Trophoblast cell (in vitro differentiated cells and primary cell): ENCODE data around the gene GCHFR.
A peak's percentile ranks its signal among the peaks of the same experiment; 100 is the strongest.

Experiments used
- DNase-seq, 2 donors: peaks; one replicate each; pipeline ENCODE4 v3.0.0-alpha.2; 2016
- H2AFZ ChIP-seq: 2 replicates; pipeline ENCODE4 v1.6.1; 2013; ENCODE audit warnings: low read length, moderate library complexity, mild to moderate bottlenecking; ENCODE audit not compliant: insufficient read depth, poor library complexity
- H2AK5ac ChIP-seq: 2 replicates; pipeline ENCODE4 v1.6.1; 2013; ENCODE audit warnings: mild to moderate bottlenecking, low read length
- H2BK120ac ChIP-seq: 2 replicates; pipeline ENCODE4 v1.6.1; 2013; ENCODE audit warnings: low read length, mild to moderate bottlenecking, moderate library complexity; ENCODE audit not compliant: insufficient read depth, poor library complexity
- H2BK12ac ChIP-seq: 2 replicates; pipeline ENCODE4 v1.6.1; 2013; ENCODE audit warnings: mild to moderate bottlenecking, low read length, moderate library complexity
- H2BK5ac ChIP-seq: 2 replicates; pipeline ENCODE4 v1.6.1; 2013; ENCODE audit warnings: low read length, low read depth, moderate library complexity, mild to moderate bottlenecking; ENCODE audit not compliant: poor library complexity
- H3K14ac ChIP-seq: 2 replicates; pipeline ENCODE4 v1.6.1; 2013; ENCODE audit warnings: mild to moderate bottlenecking, low read length
- H3K18ac ChIP-seq: 2 replicates; pipeline ENCODE4 v1.6.1; 2013; ENCODE audit warnings: mild to moderate bottlenecking, low read length
- H3K23ac ChIP-seq: 2 replicates; pipeline ENCODE4 v1.6.1; 2013; ENCODE audit warnings: low read length
- H3K27ac ChIP-seq: 2 replicates; pipeline ENCODE4 v1.5.1; 2013; ENCODE audit warnings: low read depth, mild to moderate bottlenecking, inconsistent platforms, low read length, moderate library complexity
- H3K27me3 ChIP-seq: 2 replicates; pipeline ENCODE4 v1.6.1; 2013; ENCODE audit warnings: inconsistent platforms, mild to moderate bottlenecking, low read length, moderate library complexity; ENCODE audit not compliant: insufficient read depth
- H3K36me3 ChIP-seq, 2 experiments: 1 replicate in 1 of 2; 2 replicates in 1 of 2; pipeline ENCODE4 v1.6.1; 2013; ENCODE audit warnings: low read length in 2 of 2, mild to moderate bottlenecking in 2 of 2, moderate library complexity in 1 of 2; ENCODE audit not compliant: insufficient read depth in 2 of 2, control insufficient read depth in 1 of 2
- H3K4ac ChIP-seq: 2 replicates; pipeline ENCODE4 v1.6.1; 2013; ENCODE audit warnings: low read depth, mild to moderate bottlenecking, low read length, moderate library complexity
- H3K4me1 ChIP-seq, 2 experiments: 1 replicate in 1 of 2; 2 replicates in 1 of 2; pipeline ENCODE4 v1.6.1; 2013; ENCODE audit warnings: low read length in 2 of 2, mild to moderate bottlenecking in 2 of 2, moderate library complexity in 1 of 2; ENCODE audit not compliant: insufficient read depth in 2 of 2, control insufficient read depth in 1 of 2
- H3K4me2 ChIP-seq: 2 replicates; pipeline ENCODE4 v1.6.1; 2013; ENCODE audit warnings: inconsistent platforms, mild to moderate bottlenecking, low read length, moderate library complexity
- H3K4me3 ChIP-seq: 2 replicates; pipeline ENCODE4 v1.5.1; 2013; ENCODE audit warnings: mild to moderate bottlenecking, low read depth, low read length, inconsistent platforms
- H3K79me1 ChIP-seq: one replicate; pipeline ENCODE4 v1.6.1; 2013; ENCODE audit warnings: low read length
- H3K79me2 ChIP-seq: 2 replicates; pipeline ENCODE4 v1.6.1; 2013; ENCODE audit warnings: low read length, mild to moderate bottlenecking; ENCODE audit not compliant: control insufficient read depth, insufficient read depth, poor library complexity
- H3K9ac ChIP-seq: 2 replicates; pipeline ENCODE4 v1.6.1; 2013; ENCODE audit warnings: mild to moderate bottlenecking, low read length
- H3K9me3 ChIP-seq: 2 replicates; pipeline ENCODE4 v1.6.1; 2013; ENCODE audit warnings: low read depth, mild to moderate bottlenecking, control low read depth, inconsistent platforms, low read length; ENCODE audit not compliant: insufficient read depth
- H4K12ac ChIP-seq: 2 replicates; pipeline ENCODE4 v1.6.1; 2013; ENCODE audit warnings: low read depth, mild to moderate bottlenecking, low read length, moderate library complexity
- H4K8ac ChIP-seq: 2 replicates; pipeline ENCODE4 v1.6.1; 2013; ENCODE audit warnings: low read depth, mild to moderate bottlenecking, low read length, moderate library complexity
- H4K91ac ChIP-seq: one replicate; pipeline ENCODE4 v1.6.1; 2013; ENCODE audit warnings: low read depth, mild to moderate bottlenecking, low read length, moderate library complexity
- WGBS: extraction: QIAGEN DNeasy Blood & Tissue Kit; methylation state at CpG from one replicate; pipeline ENCODE4 v1.1.7; 2013; ENCODE audit warnings: missing lambda C conversion rate; ENCODE audit not compliant: insufficient read length, insufficient coverage; ENCODE audit errors: extremely low coverage; 5-methylcytosine and 5-hydroxymethylcytosine counted together

GCHFR gene

GRCh38 chr15:40776537-40777141 is 12.8 kb downstream of the GCHFR start:
- H2BK12ac ChIP-seq, result no peak overlapping the region
- no peak overlapping the region for H2AFZ ChIP-seq
- no peak overlapping the region for H4K91ac ChIP-seq
- no peak overlapping the region for H2BK120ac ChIP-seq
- DNase-seq, result no peak
- H3K23ac ChIP-seq, result no peak overlapping the region
- no peak overlapping the region for H3K4me2 ChIP-seq
- H2BK5ac ChIP-seq, result no peak overlapping the region
- H3K4me1 ChIP-seq, result no peaks in the 10 kb centered on the region
- H3K79me1 ChIP-seq, result no peaks in the 10 kb centered on the region
- peaks cover 54 to 61% of the 10 kb centered on the region in 2 experiments for H3K36me3 ChIP-seq
- H3K14ac ChIP-seq, result no peak overlapping the region
- H3K9ac ChIP-seq, result no peak overlapping the region
- no peaks in the 10 kb centered on the region for H3K27me3 ChIP-seq
- no peak overlapping the region for H4K8ac ChIP-seq
- H3K4ac ChIP-seq, result no peak overlapping the region
- no peak overlapping the region for H3K4me3 ChIP-seq
- H3K79me2 ChIP-seq, result no peaks in the 10 kb centered on the region
- WGBS, result no CpG with 5 or more reads among the region's 11 CpGs
- H3K27ac ChIP-seq, result no peak overlapping the region
- no peak overlapping the region for H4K12ac ChIP-seq
- H3K18ac ChIP-seq, result no peak overlapping the region
- no peak overlapping the region for H2AK5ac ChIP-seq
- peaks cover 2% of the 10 kb centered on the region for H3K9me3 ChIP-seq

GRCh38 chr15:40782609-40783227 is 18.9 kb downstream of the GCHFR start:
- H2BK120ac ChIP-seq, result no peak overlapping the region
- no peak overlapping the region for H3K14ac ChIP-seq
- H3K79me2 ChIP-seq, result no peaks in the 10 kb centered on the region
- H4K91ac ChIP-seq, result no peak overlapping the region
- peaks cover 11 to 12% of the 10 kb centered on the region in 2 experiments for H3K4me1 ChIP-seq
- H2AK5ac ChIP-seq, result no peak overlapping the region
- no peak overlapping the region for H3K9ac ChIP-seq
- peak; percentile 68 to 82 for DNase-seq
- no peak overlapping the region for H3K27ac ChIP-seq
- no peak overlapping the region for H3K4ac ChIP-seq
- no peaks in the 10 kb centered on the region for H3K79me1 ChIP-seq
- H3K4me3 ChIP-seq, result no peak overlapping the region
- H2AFZ ChIP-seq, result no peak overlapping the region
- H3K4me2 ChIP-seq, result no peak overlapping the region
- no peaks in the 10 kb centered on the region for H3K27me3 ChIP-seq
- no peak overlapping the region for H4K12ac ChIP-seq
- WGBS, result no CpG with 5 or more reads among the region's 8 CpGs
- H3K36me3 ChIP-seq, result peaks cover 12 to 14% of the 10 kb centered on the region in 2 experiments
- H2BK12ac ChIP-seq, result no peak overlapping the region
- no peak overlapping the region for H3K18ac ChIP-seq
- no peak overlapping the region for H2BK5ac ChIP-seq
- no peak overlapping the region for H3K23ac ChIP-seq
- H4K8ac ChIP-seq, result no peak overlapping the region
- H3K9me3 ChIP-seq, result no peaks in the 10 kb centered on the region

- Histone ChIP-seq H4K8ac (no peak overlapping the region), H4K12ac (no peak overlapping the region), H3K4me1 (peaks cover 15 to 17% of the 10 kb centered on the region in 2 experiments), H2AK5ac (no peak overlapping the region), H2BK12ac (no peak overlapping the region), H3K4me3 (no peak overlapping the region), H2AFZ (no peak overlapping the region), H3K4ac (no peak overlapping the region), H3K36me3 (no peaks in the 10 kb centered on the region), H3K9ac (no peak overlapping the region), H3K79me1 (no peaks in the 10 kb centered on the region), H3K14ac (no peak overlapping the region), H2BK5ac (no peak overlapping the region), H3K23ac (no peak overlapping the region), H3K4me2 (no peak overlapping the region), H3K18ac (no peak overlapping the region), H3K27ac (peak overlapping the region; percentile 41), H3K9me3 (no peaks in the 10 kb centered on the region), H3K27me3 (no peaks in the 10 kb centered on the region), H3K79me2 (no peaks in the 10 kb centered on the region), H2BK120ac (no peak overlapping the region), H4K91ac (no peak overlapping the region)
- no CpG with 5 or more reads among the region's 3 CpGs for WGBS
- DNase-seq, result no peak
Observed at GRCh38 chr15:40785164-40785563, 21.3 kb downstream of the GCHFR start.

- Histone ChIP-seq H4K91ac (no peak overlapping the region), H3K4me3 (no peak overlapping the region), H2AFZ (no peak overlapping the region), H2BK120ac (no peak overlapping the region), H2BK5ac (no peak overlapping the region), H3K36me3 (no peaks in the 10 kb centered on the region), H3K4ac (no peak overlapping the region), H3K9me3 (no peaks in the 10 kb centered on the region), H3K4me2 (no peak overlapping the region), H3K23ac (no peak overlapping the region), H2BK12ac (no peak overlapping the region), H4K12ac (no peak overlapping the region), H3K14ac (no peak overlapping the region), H3K79me2 (no peaks in the 10 kb centered on the region), H2AK5ac (no peak overlapping the region), H3K18ac (no peak overlapping the region), H3K79me1 (no peaks in the 10 kb centered on the region), H3K4me1 (peaks cover 15 to 17% of the 10 kb centered on the region in 2 experiments), H3K9ac (no peak overlapping the region), H3K27me3 (no peaks in the 10 kb centered on the region), H4K8ac (no peak overlapping the region), H3K27ac (no peak overlapping the region)
- no CpG with 5 or more reads among the region's 2 CpGs for WGBS
- peak in 1 of 2 donors; percentile 44 for DNase-seq
Observed at GRCh38 chr15:40785814-40786213, 21.9 kb downstream of the GCHFR start.
